HCT116 (cell line): ENCODE measurements around the gene HTR3B.

Experiments used
- CEBPB ChIP-seq: IDR thresholded peaks from 2 replicates; pipeline ENCODE4 v1.6.1; 2012; ENCODE audit warnings: low read depth
- CTCF ChIP-seq, 3 experiments: fragments of 200-600 bp in 1 of 3; sonication (generic) in 1 of 3; IDR thresholded peaks in 2 of 3; conservative IDR thresholded peaks in 1 of 3; 2 replicates each; pipeline ENCODE4 v1.5.1; 2012 to 2017; ENCODE audit warnings: low read depth in 2 of 3, low read length in 2 of 3, antibody characterized with exemption in 1 of 3, borderline replicate concordance in 1 of 3, control low read depth in 1 of 3, mild to moderate bottlenecking in 1 of 3, mixed read lengths in 1 of 3, mixed run types in 1 of 3, moderate library complexity in 1 of 3; ENCODE audit not compliant: insufficient read depth in 1 of 3
- EGR1 ChIP-seq: IDR thresholded peaks from 2 replicates; pipeline ENCODE4 v1.6.1; 2012; ENCODE audit warnings: low read depth
- EZH2 ChIP-seq: fragments of 200-600 bp; sonication (generic); IDR thresholded peaks from 2 replicates; pipeline ENCODE4 v1.6.1; 2017; ENCODE audit warnings: antibody characterized with exemption, mixed run types
- EZH2phosphoT487 ChIP-seq: fragments of 200-600 bp; IDR thresholded peaks from 2 replicates; pipeline ENCODE4 v1.6.1; 2018; ENCODE audit warnings: antibody characterized with exemption, borderline replicate concordance
- FOSL1 ChIP-seq: IDR thresholded peaks from 2 replicates; pipeline ENCODE4 v1.6.1; 2012; ENCODE audit warnings: low read depth
- POLR2A ChIP-seq: IDR thresholded peaks from 2 replicates; pipeline ENCODE4 v1.7.0; 2011; ENCODE audit warnings: borderline replicate concordance; ENCODE audit not compliant: insufficient read depth, insufficient read length; ENCODE audit errors: extremely low read depth
- POLR2AphosphoS5 ChIP-seq: IDR thresholded peaks from 2 replicates; pipeline ENCODE4 v1.6.1; 2011; ENCODE audit warnings: mild to moderate bottlenecking, low read depth, low read length, moderate library complexity
- REST ChIP-seq: IDR thresholded peaks from 2 replicates; pipeline ENCODE4 v1.6.1; 2012; ENCODE audit warnings: low read depth
- YY1 ChIP-seq: IDR thresholded peaks from 2 replicates; pipeline ENCODE4 v1.6.1; 2011; ENCODE audit warnings: low read length, low read depth, moderate library complexity, mild to moderate bottlenecking; ENCODE audit not compliant: insufficient replicate concordance; ENCODE audit errors: extremely low read depth
- ZBTB33 ChIP-seq: IDR thresholded peaks from 2 replicates; pipeline ENCODE4 v1.6.1; 2011; ENCODE audit warnings: mild to moderate bottlenecking, low read length, moderate library complexity; ENCODE audit not compliant: insufficient replicate concordance; ENCODE audit errors: extremely low read depth
- ZFX ChIP-seq: fragments of 450-650 bp; IDR thresholded peaks from 2 replicates; pipeline ENCODE4 v1.6.1; 2017
- ZNF274 ChIP-seq: fragments of 200-500 bp; sonication (Bioruptor generic); IDR thresholded peaks from 2 replicates; pipeline ENCODE4 v1.6.1; 2014; ENCODE audit warnings: mild to moderate bottlenecking, low read depth, low read length, inconsistent platforms
- TF ChIP-seq, protein P1 (sequence below): IDR thresholded peaks from 2 replicates; pipeline ENCODE4 v1.6.1; 2012

- TF ChIP-seq CTCF (IDR thresholded peaks at IDR 0.05 in 2 of 3, conservative IDR thresholded peaks at IDR 0.05 in 1 of 3; ENCODE audit: borderline replicate concordance in 1 of 3, insufficient read depth in 1 of 3, low read depth in 2 of 3, low read length in 2 of 3) (no peak), ZBTB33 (no peak), EZH2 (no peak), POLR2AphosphoS5 (no peak), EZH2phosphoT487 (no peak), FOSL1 (no peak), POLR2A (no peak), EGR1 (no peak), ZNF274 (no peak), REST (no peak), YY1 (no peak), CEBPB (no peak), ZFX (no peak)
- TF ChIP-seq, protein P1, sequence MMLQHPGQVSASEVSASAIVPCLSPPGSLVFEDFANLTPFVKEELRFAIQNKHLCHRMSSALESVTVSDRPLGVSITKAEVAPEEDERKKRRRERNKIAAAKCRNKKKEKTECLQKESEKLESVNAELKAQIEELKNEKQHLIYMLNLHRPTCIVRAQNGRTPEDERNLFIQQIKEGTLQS = no peak
These were observed 47.4 kb upstream of the HTR3B start for GRCh38 chr11:113856966-113857759.
